KMS-11 (cell line): ENCODE measurements around the gene PHF12.

ENCODE experiments used
- H2AFZ ChIP-seq: fragments of 200-600 bp; sonication (generic); 2 replicates; pipeline ENCODE4 v1.6.1; 2016; ENCODE audit warnings: antibody characterized with exemption, mixed run types, low read depth
- H3K27ac ChIP-seq: fragments of 200-600 bp; sonication (generic); 2 replicates; pipeline ENCODE4 v1.6.1; 2016; ENCODE audit warnings: mild to moderate bottlenecking, mixed run types
- H3K27me3 ChIP-seq: fragments of 200-600 bp; sonication (generic); 2 replicates; pipeline ENCODE4 v1.6.1; 2017; ENCODE audit warnings: mild to moderate bottlenecking, low read depth, mixed run types, moderate library complexity; ENCODE audit not compliant: insufficient read depth
- H3K36me3 ChIP-seq: fragments of 200-600 bp; sonication (generic); 2 replicates; pipeline ENCODE4 v1.6.1; 2017; ENCODE audit warnings: mild to moderate bottlenecking, mixed run types; ENCODE audit not compliant: insufficient read depth
- H3K4me1 ChIP-seq: fragments of 200-600 bp; sonication (generic); 2 replicates; pipeline ENCODE4 v1.6.1; 2016; ENCODE audit warnings: mild to moderate bottlenecking, low read depth, mixed run types; ENCODE audit not compliant: poor library complexity, severe bottlenecking
- H3K4me2 ChIP-seq: fragments of 200-600 bp; sonication (generic); 2 replicates; pipeline ENCODE4 v1.7.0; 2016; ENCODE audit warnings: mild to moderate bottlenecking, mixed run types
- H3K4me3 ChIP-seq: fragments of 200-600 bp; sonication (generic); IDR thresholded peaks from 2 replicates; pipeline ENCODE4 v1.6.1; 2017; ENCODE audit warnings: low read depth, low read length, mixed read lengths; ENCODE audit not compliant: insufficient read depth
- H3K79me2 ChIP-seq: fragments of 200-600 bp; sonication (generic); 2 replicates; pipeline ENCODE4 v1.6.1; 2016; ENCODE audit warnings: low read depth, mixed run types; ENCODE audit not compliant: insufficient read depth
- H3K9ac ChIP-seq: fragments of 200-600 bp; sonication (generic); 2 replicates; pipeline ENCODE4 v1.6.1; 2016; ENCODE audit warnings: mild to moderate bottlenecking, mixed run types
- H4K20me1 ChIP-seq: fragments of 200-600 bp; sonication (generic); 2 replicates; pipeline ENCODE4 v1.6.1; 2016; ENCODE audit warnings: mild to moderate bottlenecking, mixed run types; ENCODE audit not compliant: insufficient read depth
- CTCF ChIP-seq: fragments of 200-600 bp; sonication (generic); conservative IDR thresholded peaks from 2 replicates; pipeline ENCODE4 v1.6.1; 2017; ENCODE audit warnings: low read depth, mild to moderate bottlenecking, antibody characterized with exemption, low read length, moderate library complexity, mixed read lengths

PHF12 gene

GRCh38 chr17:28902819-28903545 lies 48.3 kb downstream of the PHF12 start, which contains the start of gene DHRS13:
Gene DHRS13 (minus strand): TSS chr17:28903079. CDS start chr17:28902944, 135 bp downstream.
- Histone ChIP-seq H3K36me3 (no peaks in the 10 kb centered on the region; the same call in 1 of the 2 replicates), H4K20me1 (no peaks in the 10 kb centered on the region), H3K27me3 (no peaks in the 10 kb centered on the region), H3K4me3 (no peak within 1 kb of the TSS), H3K4me2 (peak within 1 kb of the TSS; percentile 89), H3K4me1 (peaks cover 26% of the 10 kb centered on the region), H3K27ac (peak within 1 kb of the TSS; percentile 66), H3K79me2 (peaks cover 12% of the 10 kb centered on the region; the same call in 1 of the 2 replicates), H3K9ac (peak within 1 kb of the TSS; percentile 79), H2AFZ (peak within 1 kb of the TSS; percentile 84)
- TF ChIP-seq CTCF, result peak; percentile 97

DNA sequence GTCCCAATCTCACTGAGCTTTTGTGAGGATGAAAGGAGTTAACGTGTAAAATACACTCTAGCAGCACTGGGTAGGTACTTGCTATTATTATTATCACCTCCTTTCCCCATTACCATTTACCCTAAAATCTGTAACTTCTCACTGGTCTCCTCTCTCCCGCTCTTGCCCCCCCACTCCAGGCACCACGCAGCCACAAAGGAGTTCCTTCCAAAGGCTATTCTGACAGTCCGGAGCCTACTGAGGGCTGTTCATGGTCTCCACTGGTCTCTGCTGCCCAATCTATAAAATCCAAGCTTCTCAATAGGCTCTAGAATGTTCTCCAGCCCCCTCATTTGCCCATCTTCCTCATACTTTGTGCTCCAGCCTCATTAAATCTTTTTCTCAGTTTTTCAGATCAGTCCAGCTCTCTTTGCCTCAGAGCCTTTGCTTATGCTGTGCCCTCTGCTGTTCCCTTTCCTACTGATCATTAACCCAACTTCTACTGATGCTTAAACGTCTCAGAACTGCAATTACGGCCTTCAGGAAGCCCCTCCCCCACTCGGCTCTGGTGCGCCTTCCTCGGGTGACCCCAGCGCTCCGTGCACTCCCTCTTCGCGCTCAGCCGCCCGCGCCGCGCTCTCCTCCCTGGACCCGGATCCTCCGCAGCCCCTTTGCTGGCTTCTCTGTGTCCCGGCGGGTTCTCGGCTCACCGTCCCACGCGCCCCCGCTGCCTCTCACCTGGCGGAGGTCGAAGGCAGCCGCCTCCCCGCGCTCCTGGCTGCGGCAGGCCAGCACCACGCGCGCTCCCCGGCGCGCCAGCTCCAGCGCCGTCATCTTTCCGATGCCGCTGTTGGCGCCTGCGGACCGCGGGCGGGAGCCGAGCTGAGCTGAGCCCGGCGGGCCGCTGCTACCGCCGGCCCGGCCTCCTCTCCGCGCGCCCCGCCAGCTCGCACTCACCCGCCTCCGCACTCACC lies 49.2 kb downstream of the PHF12 start:
- no peaks in the 10 kb centered on the region for H3K27me3 ChIP-seq
- no peaks in the 10 kb centered on the region; the same call in 1 of the 2 replicates for H3K36me3 ChIP-seq
- peak overlapping the region; percentile 66 for H3K27ac ChIP-seq
- H3K4me1 ChIP-seq, result peaks cover 30% of the 10 kb centered on the region
- H3K4me3 ChIP-seq, result no peak overlapping the region
- peak overlapping the region; percentile 84 for H2AFZ ChIP-seq
- H3K79me2 ChIP-seq, result peaks cover 12% of the 10 kb centered on the region; the same call in 1 of the 2 replicates
- peak overlapping the region; percentile 79 for H3K9ac ChIP-seq
- H4K20me1 ChIP-seq, result no peaks in the 10 kb centered on the region
- TF ChIP-seq CTCF, result no peak
- peak overlapping the region; percentile 89 for H3K4me2 ChIP-seq

- peaks cover 37% of the 10 kb centered on the region for H3K4me1 ChIP-seq
- H3K9ac ChIP-seq, result peak overlapping the region; percentile 79; the same call in 1 of the 2 replicates
- H3K4me3 ChIP-seq, result no peak overlapping the region
- peak overlapping the region; percentile 89 for H3K4me2 ChIP-seq
- no peaks in the 10 kb centered on the region for H3K27me3 ChIP-seq
- H3K36me3 ChIP-seq, result no peaks in the 10 kb centered on the region
- H3K79me2 ChIP-seq, result peaks cover 12% of the 10 kb centered on the region; the same call in 1 of the 2 replicates
- no peak for TF ChIP-seq CTCF
- H4K20me1 ChIP-seq, result no peaks in the 10 kb centered on the region
- H2AFZ ChIP-seq, result no peak overlapping the region
- no peak overlapping the region; the same call in 1 of the 2 replicates for H3K27ac ChIP-seq
These were observed 50.2 kb downstream of the PHF12 start for GRCh38 chr17:28900986-28901726.
